Stimulated activated CD4-positive, alpha-beta T cell treated with anti-CD3 and anti-CD28 coated beads, Interleukin-2, amount 100 ng/mL, for 24 hours (primary cell): Measurements from ENCODE around the gene TIMP3.
"Not testable (repeated sequence)": the region's sequence is repeated elsewhere in the genome, so short reads cannot be mapped to it uniquely, and the experiment has no call there.

Experiments used
- DNase-seq, 2 donors: peaks; one replicate each; pipeline ENCODE4 v3.0.0-alpha.2; 2020

Gene TIMP3

GRCh38 chr22:32858121-32858703 is 56.7 kb downstream of the TIMP3 start:
- DNase-seq, result no peak

GRCh38 chr22:32858957-32859356 is 57.5 kb downstream of the TIMP3 start:
- no peak for DNase-seq

GRCh38 chr22:32859743-32860142 is 58.2 kb downstream of the TIMP3 start:
- DNase-seq, result no peak

- DNase-seq, result no peak
These were observed 59.8 kb downstream of the TIMP3 start for GRCh38 chr22:32861330-32861729.

- no peak for DNase-seq
These were observed 60.6 kb downstream of the TIMP3 start for GRCh38 chr22:32862083-32862482.

- DNase-seq, result no peak
These were observed 61.6 kb downstream of the TIMP3 start for GRCh38 chr22:32862936-32863661.

GRCh38 chr22:32864041-32864440 is 62.5 kb downstream of the TIMP3 start:
- no peak for DNase-seq

- no peak for DNase-seq
These were observed 63.1 kb downstream of the TIMP3 start for GRCh38 chr22:32864596-32864995.

GRCh38 chr22:32866953-32867352 is 65.4 kb downstream of the TIMP3 start:
- no peak for DNase-seq

- no peak for DNase-seq
These were observed 67.4 kb downstream of the TIMP3 start for GRCh38 chr22:32868946-32869345.

GRCh38 chr22:32870474-32870873 is 69.0 kb downstream of the TIMP3 start:
- DNase-seq, result no peak

GRCh38 chr22:32873604-32874003 is 72.1 kb downstream of the TIMP3 start:
- not testable (repeated sequence) for DNase-seq

GRCh38 chr22:32874385-32874784 is 72.9 kb downstream of the TIMP3 start:
- no peak for DNase-seq

GRCh38 chr22:32874976-32875375 is 73.5 kb downstream of the TIMP3 start:
- no peak for DNase-seq

- DNase-seq, result no peak
These were observed 75.0 kb downstream of the TIMP3 start for GRCh38 chr22:32876516-32876915.

- DNase-seq, result no peak
These were observed 75.7 kb downstream of the TIMP3 start for GRCh38 chr22:32877196-32877595.

GRCh38 chr22:32879550-32879949 is 78.0 kb downstream of the TIMP3 start:
- no peak for DNase-seq

- no peak for DNase-seq
These were observed 78.6 kb downstream of the TIMP3 start for GRCh38 chr22:32880061-32880460.

- no peak for DNase-seq
These were observed 79.0 kb downstream of the TIMP3 start for GRCh38 chr22:32880505-32880892.

GRCh38 chr22:32880893-32881596 is 79.5 kb downstream of the TIMP3 start:
- DNase-seq, result peak in 1 of 2 donors; percentile 44

GRCh38 chr22:32882360-32882755 is 80.9 kb downstream of the TIMP3 start:
- DNase-seq, result no peak

- DNase-seq, result no peak
These were observed 81.4 kb downstream of the TIMP3 start for GRCh38 chr22:32882774-32883530.

- no peak for DNase-seq
These were observed 85.9 kb downstream of the TIMP3 start for GRCh38 chr22:32887324-32887980.
